HG03060 (cell line): ENCODE measurements around the gene PRKRIP1.
A peak's percentile ranks its signal among the peaks of the same experiment; 100 is the strongest.
"Not testable (repeated sequence)": the region's sequence is repeated elsewhere in the genome, so short reads cannot be mapped to it uniquely, and the experiment has no call there.

Experiments used
- ATAC-seq: cut with Tn5 transposase; IDR thresholded peaks from one replicate; pipeline ENCODE4 v1.9.1; 2021; ENCODE audit warnings: low read depth, moderate number of reproducible peaks; ENCODE audit not compliant: unreplicated experiment

PRKRIP1 gene, protein sequence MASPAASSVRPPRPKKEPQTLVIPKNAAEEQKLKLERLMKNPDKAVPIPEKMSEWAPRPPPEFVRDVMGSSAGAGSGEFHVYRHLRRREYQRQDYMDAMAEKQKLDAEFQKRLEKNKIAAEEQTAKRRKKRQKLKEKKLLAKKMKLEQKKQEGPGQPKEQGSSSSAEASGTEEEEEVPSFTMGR

DNA sequence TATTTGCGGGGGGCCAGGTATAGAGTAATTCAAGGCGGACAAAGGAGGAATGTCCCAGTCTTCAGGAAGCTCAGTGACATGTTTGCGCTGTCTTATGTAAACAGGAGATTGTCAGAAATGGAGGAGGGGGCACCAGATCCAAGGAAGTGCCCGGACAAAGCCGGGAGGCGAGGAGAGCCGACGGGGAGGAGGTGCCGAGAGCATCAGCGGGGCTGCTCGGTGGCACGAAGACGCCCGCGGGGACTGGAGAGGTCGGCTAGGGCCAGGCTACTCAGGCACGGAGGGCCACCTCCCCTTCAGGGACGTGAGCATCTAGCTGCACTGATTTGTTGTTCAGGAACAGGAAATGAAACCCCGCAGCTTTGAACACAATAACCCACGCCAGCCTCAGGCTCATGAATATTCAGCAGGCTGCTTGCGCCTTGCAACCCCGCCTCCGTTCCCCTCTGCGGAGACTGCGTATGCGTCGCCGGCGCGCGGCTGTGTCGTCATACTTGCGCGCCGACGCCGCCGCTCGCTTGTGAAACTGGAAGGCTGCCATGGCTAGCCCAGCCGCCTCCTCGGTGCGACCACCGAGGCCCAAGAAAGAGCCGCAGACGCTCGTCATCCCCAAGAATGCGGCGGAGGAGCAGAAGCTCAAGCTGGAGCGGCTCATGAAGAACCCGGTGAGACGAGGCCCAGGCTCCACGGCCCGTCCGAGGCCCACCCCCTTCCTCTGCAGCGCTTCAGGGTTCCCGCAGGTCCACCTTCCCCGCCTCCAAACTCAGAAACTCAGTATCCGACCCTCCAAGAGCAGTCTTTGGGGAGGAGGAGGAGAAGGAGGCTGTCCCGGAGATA, at the start of gene PRKRIP1:
TSS of gene PRKRIP1 (plus strand) at position 491 of the 837 bp plus-strand sequence. CDS start at position 540, 49 bp downstream.
- ATAC-seq, result peak; percentile 95

DNA sequence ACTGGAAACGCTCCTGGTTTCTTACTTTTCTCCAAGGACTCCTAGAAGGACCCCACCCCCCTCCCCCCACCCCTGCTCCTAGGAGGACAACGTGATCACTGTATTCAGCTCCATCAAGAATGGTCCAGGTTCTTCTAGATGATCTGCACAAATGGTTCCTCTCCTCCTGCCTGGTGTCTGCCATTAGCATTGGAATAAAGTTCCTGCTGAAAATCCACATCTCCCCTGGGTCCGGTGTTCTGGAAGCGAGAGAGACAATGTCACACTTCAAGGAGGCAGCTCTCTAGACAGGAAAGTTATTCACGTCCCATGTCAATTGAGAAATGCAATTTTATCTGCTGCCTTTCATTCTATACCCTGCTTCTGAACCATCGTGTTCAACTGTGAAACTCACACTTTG, 49.2 kb upstream of the PRKRIP1 start:
- not testable (repeated sequence) for ATAC-seq

DNA sequence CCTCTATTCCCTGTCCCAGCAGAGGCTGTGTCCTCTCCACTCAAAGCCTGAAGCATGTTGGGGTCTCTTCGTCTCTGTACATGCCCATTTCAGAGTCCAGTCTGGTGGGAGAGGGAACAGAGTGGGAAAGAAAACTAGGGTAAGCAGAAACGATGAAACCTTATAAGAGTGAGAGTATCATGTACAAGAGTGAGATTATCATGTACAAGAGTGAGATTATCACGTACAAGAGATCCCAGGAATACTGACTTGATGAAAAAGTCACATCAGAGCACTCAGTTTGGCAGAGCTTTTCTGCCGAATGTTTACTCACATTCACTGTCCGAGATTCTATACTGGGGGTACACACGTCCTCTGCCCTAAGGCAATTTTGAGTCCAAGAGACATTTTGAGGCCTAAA, 39.8 kb upstream of the PRKRIP1 start, which contains the start of gene SPDYE6:
TSS of gene SPDYE6 (minus strand) at position 101 of the 400 bp plus-strand sequence. CDS start 421 bp downstream, outside the sequence.
- not testable (repeated sequence) for ATAC-seq

DNA sequence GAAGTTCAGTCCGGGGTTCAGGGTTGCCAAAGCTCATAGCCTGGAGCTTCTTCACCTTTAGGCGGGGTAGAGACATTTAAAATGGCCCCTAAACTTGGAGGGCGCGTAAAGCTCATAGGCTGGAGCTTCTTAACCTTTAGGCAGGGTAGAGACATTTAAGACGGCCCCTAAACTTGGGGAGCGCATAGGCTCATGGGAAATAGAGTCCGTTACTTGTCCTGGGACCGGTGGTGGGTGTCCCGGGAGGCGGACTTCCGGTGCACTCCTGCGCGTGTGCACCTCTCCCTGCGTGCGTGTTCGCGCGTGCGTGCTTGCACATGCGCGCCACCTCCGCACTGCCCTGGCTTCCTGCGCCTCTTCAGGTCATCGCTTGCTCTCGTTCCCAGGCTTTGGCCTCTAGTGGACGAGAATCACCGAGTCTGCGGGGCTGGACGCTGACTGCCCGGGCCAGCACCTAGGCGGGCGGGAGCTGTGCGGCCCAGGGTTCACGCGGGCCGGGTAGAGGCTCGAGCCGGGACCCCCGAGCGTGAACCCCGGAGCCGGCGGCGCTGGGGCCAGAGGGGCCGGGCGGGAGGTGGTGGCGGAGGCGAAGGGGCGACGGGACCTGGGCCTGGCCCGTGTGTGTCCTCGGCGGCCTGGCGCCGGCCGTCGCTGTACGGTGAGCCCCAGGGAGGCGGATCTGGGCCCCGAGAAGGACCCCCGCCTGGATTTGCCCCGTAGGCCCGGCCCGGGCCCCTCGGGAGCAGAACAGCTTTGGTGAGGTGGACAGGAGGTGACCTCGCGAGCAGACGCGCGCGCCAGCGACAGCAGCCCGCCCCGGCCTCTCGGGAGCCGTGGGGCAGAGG, 32.4 kb upstream of the PRKRIP1 start:
- peak; percentile 97 for ATAC-seq

DNA sequence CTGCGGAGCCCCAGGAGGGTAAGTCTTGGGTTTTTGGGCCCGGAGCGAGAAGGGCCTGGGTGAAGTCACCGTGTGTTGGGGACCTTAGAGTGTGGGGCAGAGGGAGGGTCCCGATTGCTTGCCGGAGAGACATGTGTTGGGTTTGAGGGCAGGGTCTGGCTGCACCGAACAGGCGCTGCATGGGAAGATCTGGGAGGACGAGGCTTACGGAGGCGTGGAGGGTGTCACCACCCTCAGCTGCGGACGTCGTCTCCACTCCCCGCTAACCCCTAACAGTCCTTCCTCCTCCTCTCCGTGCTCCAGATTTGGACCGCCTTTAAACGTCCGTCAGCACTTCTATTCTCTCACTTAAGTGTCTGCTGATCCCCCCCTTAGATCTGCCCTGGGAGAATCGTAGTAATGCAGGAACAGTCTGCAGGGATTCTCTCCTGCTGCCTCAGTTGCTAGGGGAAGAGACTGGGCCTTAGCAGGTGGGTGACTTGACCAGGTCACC, 31.7 kb upstream of the PRKRIP1 start:
- not testable (repeated sequence) for ATAC-seq

DNA sequence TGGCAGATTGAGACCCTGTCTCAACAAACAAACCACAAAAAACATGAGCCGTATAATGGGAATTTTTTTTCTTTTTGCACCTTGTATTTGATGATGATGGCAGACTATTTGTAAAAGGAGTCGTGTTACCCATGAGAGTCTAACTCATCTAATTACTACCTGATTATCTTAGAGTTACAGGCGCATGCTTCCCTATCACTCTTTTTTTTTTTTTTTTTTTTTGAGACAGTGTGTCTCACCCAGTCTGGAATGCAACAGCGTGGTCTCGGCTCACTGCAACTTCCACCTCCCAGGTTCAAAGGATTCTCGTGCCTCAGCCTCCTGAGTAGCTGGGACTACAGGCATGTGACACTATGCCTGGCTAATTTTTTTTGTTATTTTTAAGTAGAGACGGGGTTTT, 30.8 kb upstream of the PRKRIP1 start:
- ATAC-seq, result not testable (repeated sequence)

DNA sequence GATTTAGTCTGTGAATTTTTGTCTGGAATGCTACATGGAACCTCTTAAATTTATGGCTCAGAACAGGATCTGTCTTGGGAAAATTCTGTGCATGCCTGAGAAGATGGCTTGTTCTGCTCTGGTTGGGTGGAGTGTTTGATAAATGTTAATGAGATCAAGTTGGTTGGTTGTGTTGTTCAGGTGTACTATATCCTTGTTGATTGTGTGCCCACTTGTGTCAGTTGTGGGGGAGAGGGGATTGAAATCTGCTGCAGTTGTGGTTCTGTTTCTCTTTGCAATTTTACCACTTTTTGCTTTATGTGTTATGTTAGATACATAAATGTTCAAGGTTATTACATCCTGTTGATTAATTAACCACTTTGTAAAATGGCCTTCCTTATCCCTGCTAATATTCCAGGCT, 26.1 kb upstream of the PRKRIP1 start:
- ATAC-seq, result not testable (repeated sequence)

DNA sequence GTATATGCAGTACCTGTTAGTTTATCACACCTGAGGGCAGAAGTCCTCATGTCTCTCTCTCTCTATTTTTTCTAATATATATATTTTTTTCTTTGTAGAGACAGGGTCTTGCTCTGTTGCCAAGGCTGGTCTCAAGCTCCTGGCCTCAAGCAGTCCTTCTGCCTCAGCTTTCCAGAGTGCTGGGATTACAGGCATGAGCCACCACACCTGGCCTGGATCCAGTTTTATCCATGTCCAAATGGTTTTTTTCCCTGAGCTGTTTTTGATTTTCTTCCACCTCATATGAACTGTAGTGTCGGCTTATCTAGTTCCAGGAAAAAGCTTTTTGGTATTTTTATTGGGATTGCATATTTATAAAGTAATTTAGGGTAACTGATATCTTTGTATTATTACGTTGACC, 23.4 kb upstream of the PRKRIP1 start:
- not testable (repeated sequence) for ATAC-seq

DNA sequence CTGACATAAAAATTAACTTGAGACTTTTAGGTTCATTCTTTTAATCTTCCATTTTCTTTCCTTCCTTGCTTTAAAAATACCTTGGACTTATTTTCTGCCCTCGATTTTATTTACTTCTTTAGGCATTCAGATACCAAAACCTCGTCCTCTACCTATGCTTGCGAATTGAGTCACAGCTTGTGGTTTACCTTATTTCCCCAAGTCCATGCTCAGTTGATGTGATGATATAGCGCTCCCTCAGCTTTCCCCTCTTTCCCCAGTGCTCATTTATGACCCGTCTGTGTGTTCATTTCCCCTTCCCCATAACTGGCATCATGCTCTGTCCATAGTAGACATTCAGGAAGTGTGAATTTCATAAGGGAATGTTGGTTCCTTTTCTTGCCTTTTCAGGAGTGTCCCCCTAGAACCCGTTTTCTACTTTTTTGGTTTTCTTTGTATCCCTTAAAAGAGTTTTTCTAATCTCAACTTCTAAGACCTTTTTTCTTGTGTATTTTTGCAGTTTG, 19.1 kb upstream of the PRKRIP1 start:
- no peak for ATAC-seq

DNA sequence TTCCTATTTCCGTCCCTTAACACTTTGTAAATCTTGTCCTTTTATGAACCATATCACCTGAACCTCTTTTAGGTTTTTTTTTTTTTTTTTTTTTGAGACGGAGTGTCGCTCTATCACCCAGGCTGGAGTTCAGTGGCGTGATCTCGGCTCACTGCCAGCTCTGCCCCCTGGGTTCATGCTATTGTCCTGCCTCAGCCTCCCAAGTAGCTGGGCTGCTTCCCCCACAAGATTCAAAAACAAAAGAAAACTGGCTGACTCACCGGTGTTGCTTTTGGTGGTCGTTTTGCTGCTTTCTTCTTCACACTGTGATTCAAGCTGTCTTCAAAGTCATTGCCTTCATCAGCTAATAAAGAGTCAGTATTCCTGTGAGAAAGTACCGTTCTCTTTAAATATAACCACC, 15.3 kb upstream of the PRKRIP1 start:
- ATAC-seq, result not testable (repeated sequence)

DNA sequence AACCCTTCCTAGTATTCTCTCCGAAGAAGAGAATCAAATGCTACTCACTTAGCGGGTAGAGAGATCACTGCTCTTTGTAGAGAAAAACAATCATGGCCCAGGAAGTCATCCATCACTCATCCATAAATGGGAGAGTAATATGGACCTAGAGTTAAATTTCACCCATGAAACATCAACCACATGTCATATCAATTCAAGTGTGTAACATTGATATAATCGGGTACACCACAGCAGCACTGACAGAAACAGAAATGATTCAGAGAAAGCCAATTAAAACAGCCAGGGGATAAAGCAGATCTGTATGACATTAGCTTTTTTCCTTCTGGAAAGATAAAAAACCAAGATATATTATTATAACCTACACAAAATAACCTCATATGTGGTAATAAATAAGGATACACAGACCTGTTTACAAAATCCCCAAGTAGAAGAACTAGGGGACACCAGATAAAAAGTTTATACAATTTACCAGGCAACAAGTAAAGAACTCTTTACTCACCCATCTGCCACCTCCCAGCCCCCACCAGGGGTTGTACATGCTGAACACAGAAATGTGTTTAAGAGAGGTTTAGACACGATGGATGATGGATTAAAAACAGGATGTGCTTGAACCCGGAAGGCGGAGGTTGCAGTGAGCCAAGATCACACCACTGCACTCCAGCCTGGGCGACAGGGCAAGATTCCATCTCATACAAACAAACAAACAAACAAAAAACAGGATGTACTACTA, 14.3 kb upstream of the PRKRIP1 start:
- not testable (repeated sequence) for ATAC-seq

DNA sequence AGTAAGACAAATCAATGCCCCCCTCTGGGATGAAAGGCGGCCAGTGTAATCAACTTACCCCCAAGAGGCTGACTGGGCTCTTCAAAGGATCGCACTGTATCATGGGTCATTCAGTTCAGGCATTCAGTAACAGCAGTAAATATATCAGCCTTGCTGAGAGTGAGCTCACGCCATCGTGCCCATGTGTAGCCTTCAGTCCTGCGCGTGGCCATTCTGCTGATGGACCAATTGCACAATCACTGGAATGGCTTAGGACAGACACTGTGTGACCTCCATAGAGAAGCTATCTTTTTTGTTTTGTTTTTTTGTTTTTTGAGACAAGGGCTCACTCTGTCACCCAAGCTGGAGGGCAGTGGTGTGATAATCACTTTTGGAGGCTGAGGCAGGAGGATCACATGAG, 9.1 kb upstream of the PRKRIP1 start:
- no peak for ATAC-seq

DNA sequence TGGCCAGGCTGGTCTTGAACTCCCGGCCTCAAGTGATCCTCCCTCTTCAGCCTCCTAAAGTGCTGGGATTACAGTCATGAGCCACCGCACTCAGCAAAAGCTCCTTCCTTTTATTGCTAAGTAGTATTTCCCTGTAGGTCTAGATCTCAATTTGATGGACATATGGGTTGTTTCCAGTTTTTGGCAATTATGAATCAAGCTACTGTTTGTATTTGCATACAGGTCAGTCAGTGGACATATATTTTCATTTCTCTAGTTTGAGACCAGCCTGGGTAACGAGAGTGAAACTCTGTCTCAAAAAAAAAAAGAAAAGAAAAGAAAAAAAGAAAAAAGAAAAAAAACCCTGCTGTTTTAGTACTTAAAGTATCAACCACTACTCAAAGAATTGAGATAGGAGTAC, 6.4 kb upstream of the PRKRIP1 start:
- no peak for ATAC-seq

DNA sequence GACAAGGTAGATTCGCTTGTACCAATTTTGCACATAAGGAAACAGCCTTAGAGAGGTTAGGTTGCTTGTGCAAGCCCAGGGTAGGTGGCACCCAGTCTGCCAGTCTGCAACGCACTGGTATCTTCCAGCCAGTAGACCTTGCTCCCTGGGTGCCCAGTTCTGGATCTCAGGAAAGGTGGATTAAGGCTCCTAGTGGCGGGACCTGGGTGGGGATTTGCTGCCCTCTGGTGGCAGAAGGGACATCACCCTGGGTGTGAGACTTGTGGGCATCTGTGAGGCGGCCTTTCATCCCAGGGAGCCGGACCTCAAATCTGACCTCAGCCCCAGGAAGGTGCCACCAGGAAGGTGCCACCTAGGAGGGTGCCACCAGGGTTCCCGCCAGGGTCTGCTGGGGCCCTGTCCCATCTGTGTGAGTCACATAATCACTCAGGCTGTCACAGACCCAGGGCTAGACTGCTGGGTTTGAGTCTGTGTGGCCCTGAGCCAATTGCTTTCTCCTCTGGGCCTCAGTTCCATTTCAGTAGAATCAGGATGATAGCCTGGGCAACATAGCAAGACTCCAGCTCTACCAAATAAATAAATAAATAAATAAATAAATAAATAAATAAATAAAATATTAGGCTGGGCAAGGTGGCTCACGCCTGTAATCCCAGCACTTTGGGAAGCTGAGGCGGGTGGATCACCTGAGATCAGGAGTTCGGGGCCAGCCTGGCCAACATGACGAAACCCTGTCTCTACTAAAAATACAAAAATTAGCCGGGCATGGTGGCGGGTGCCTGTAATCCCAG, 5.3 kb upstream of the PRKRIP1 start:
- no peak for ATAC-seq

DNA sequence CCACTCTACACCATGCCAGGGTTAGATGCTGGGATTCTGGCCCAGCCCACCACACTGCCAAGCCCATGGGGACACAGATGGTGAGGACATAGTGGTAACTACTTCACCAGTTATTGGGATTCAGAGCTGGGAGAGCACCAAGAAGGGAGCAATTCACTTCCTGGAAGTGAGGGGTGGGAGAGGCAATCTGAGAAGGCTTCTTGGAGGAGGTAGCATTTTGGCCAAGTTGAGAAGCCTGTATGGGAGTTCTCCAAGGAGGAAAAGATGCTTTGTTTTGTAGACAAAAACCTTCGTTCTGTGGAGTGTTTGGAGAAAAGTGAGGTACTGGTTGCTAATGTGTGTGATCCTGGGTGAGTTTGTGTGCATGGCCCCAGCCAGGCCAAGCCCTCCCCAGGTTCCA, 3.8 kb upstream of the PRKRIP1 start:
- no peak for ATAC-seq

DNA sequence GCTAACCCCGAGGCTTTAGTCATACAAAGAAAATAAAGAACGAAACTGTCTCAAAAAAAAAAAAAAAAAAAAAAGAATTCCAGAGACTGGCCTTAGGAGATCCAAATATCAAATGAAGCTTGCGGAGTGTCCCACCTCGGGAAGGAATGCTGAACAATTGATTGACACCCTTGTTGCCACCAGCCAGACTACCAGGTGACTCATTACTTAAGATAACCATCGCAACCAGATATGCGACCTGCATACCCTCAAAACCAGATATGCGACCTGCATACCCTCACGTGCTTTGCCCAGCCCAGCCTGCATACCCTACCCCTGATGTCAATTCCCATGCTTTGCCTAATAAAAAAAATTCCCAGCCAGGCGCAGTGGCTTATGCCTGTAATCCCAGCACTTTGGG, 2.7 kb upstream of the PRKRIP1 start:
- ATAC-seq, result no peak

DNA sequence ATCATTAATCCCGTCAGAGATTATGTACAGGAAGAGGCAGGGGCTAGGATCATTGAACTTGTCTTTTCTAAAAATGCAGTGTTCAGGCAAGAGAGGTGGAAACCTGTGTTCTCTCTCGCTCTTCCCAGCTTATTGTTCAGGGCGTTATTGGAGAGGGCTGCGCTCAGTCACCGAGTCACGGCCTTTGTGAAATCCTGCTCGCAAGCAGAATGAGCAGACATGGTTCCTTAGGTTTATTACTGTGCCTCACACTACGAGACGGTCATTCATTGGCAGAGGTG, 631 bp upstream of the PRKRIP1 start:
- ATAC-seq, result no peak

DNA sequence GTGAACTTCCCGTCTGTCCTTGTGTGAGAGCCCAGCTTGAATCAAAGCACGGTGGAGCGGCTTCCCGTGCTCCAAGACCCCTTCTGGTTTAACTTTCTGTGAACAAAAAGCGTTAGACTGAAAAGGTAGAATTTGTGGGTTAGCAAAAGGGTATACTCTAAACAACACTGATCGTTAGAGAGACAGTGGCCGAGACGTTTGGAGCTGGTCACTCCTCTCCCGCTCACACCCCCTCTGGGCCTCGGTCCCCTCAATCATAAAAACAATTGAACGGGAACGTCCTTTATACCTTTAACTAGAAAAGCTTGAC, 502 bp downstream of the PRKRIP1 start:
- no peak for ATAC-seq

DNA sequence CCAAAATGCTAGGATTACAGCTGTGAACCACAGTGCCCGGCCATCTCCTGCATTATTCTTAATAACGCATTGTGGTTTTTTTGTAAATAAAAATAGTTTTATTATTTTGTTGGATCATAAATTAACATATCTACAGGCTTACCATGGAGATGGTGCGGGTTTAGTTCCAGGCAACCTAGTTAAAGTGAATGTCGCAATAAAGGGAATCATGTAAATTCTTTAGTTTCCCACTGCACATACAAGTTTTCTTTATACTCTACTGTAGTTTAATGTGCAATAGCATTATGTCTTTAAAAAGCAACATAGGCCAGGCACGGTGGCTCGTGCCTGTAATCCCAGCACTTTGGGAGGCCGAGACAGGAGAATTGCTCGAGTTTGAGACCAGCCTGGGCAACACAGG, 2.4 kb downstream of the PRKRIP1 start:
- ATAC-seq, result no peak

DNA sequence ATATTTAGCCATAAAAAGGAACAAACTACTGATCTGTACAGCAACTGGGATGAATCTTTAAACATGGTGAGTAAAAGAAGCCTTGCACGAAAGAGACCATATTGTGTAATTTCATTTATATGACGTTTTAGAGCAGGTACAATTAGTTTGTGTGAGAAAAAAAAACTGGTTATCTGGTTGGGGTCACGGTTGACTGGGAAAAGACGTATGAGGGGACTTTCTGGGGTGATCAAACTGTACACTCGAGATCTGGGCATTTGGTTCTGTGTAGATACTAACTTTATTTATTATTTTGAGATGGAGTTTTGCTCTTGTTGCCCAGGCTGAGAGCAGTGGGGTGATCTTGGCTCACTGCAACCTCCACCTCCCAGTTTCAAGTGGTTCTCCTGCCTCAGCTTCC, 4.2 kb downstream of the PRKRIP1 start:
- ATAC-seq, result no peak
